Vagina (tissue), 2 donors: Measurements from ENCODE around the gene HTD2.

Experiments used
- POLR2A ChIP-seq, 2 donors: fragments of 450-650 bp; IDR thresholded peaks; one replicate each; pipeline ENCODE4 v1.6.1; 2017; ENCODE audit warnings: antibody characterized with exemption in 2 of 2, mild to moderate bottlenecking in 2 of 2, moderate library complexity in 2 of 2
- TF ChIP-seq, protein P1 (sequence below), 3 experiments: fragments of 450-650 bp in 2 of 3; fragments of 200-600 bp in 1 of 3; sonication (generic) in 1 of 3; IDR thresholded peaks; one replicate each; pipeline ENCODE4 v1.5.1; 2017 to 2019; ENCODE audit warnings: antibody characterized with exemption in 3 of 3, mild to moderate bottlenecking in 2 of 3, moderate library complexity in 2 of 3

DNA sequence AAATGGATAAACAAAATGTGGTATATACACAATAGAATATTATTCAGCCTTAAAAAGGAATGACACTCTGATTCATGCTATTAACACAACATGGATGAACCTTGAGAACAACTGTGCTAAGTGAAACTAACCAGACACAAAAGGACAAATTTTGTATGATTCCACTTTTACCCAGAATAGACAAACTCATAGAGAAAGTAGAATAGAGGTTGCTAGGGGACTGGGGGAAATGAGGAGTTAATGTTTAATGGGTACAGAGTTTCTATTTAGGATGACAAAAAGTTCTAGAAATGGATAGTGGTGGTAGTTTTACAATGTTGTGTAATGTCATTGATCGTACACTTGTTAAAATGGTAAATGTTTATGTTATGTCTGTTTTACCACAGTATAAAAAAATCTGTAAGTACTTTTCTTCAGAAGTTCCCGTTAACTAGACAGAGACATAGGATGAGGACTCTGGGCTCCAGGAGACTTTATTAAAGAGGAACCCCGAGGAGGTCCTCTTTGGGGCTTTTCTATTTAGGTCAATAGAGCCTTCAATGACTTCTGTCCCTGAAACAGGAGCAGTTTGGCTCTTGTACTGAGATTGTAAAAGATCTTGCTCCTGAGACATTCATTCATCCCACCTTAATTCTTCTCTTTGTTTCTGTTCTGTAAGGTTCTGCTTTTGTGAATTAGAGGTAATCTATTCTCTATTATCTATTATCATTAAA lies 44.2 kb upstream of the HTD2 start:
- no peak for TF ChIP-seq POLR2A (IDR thresholded peaks at IDR 0.05)
- TF ChIP-seq, protein P1, sequence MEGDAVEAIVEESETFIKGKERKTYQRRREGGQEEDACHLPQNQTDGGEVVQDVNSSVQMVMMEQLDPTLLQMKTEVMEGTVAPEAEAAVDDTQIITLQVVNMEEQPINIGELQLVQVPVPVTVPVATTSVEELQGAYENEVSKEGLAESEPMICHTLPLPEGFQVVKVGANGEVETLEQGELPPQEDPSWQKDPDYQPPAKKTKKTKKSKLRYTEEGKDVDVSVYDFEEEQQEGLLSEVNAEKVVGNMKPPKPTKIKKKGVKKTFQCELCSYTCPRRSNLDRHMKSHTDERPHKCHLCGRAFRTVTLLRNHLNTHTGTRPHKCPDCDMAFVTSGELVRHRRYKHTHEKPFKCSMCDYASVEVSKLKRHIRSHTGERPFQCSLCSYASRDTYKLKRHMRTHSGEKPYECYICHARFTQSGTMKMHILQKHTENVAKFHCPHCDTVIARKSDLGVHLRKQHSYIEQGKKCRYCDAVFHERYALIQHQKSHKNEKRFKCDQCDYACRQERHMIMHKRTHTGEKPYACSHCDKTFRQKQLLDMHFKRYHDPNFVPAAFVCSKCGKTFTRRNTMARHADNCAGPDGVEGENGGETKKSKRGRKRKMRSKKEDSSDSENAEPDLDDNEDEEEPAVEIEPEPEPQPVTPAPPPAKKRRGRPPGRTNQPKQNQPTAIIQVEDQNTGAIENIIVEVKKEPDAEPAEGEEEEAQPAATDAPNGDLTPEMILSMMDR (IDR thresholded peaks at IDR 0.05) = no peak
